HG03558 (cell line): ENCODE results near the gene AK6.
"Not testable (repeated sequence)": the region's sequence is repeated elsewhere in the genome, so short reads cannot be mapped to it uniquely, and the experiment has no call there.

ENCODE experiments used
- ATAC-seq: cut with Tn5 transposase; IDR thresholded peaks from one replicate; pipeline ENCODE4 v1.9.1; 2021; ENCODE audit warnings: moderate number of reproducible peaks; ENCODE audit not compliant: unreplicated experiment; ENCODE audit errors: extremely low read depth

Gene AK6

DNA sequence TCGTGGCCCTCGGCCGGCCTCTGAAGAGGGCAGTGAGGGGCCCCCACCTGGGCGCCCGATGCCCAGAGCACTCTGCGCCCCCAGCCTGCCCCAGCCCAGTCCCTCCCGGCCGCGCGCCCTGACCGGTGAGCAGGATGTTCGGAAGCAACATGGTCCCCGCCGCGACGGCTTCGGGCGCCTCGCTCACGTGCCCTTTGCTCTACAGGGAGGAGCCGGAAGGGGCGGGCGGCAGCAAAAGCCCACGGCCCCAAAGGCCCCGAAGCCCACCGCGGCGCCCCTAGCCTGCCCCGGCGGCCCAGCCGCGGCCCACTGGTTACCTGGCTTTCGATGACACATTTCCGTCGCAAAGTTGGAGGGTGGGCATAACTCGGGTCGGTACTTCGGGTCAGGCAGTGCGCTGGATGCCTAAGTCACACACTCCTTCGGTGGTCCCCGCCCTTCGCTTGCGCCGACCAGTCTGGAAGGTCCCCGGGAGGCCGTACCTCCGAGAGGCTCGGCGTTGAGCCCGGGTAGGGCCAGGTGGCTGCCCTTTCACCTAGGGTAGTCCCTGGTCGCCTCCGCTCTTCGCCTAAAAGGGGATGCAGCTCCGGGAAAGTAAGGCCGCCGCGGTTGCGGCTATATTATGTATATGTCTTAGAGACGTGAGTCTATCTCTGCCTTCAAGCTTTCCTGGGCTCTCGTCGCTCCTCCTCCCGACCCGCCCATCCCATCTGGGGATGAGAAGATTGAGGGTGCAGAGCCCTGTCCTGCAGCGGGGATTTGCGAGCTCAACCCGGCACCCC, at the start of gene AK6, which contains the start of the genes RAD17 and TAF9:
Gene AK6 (minus strand): TSS at position 181 of the 782 bp plus-strand sequence. CDS start 30 bp downstream, at position 151.
Gene RAD17 (plus strand): TSS at position 479 of the 782 bp plus-strand sequence. CDS start 2,391 bp downstream, outside the sequence.
Gene TAF9 (minus strand): TSS at position 181 of the 782 bp plus-strand sequence. CDS start 3,783 bp downstream, outside the sequence.
- peak; percentile 81 for ATAC-seq

DNA sequence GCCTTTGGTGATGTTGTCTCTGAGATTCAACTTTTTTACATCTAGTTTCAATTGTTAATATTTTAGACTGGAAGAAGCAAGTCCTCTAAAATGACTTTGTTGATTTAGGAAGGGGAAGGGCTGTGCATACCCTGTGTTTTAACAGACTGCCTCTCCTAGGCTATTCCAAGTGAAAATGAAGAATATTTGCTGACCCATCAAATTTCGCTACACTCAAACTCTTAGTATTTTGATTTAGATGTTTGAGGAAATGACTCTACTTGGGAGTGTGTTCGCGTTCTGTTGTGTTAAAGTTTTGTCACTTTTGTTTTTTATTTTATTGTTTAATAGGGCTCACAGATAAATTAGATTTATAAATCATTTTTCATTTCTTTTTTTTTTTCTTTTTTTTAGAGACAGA, 49.2 kb upstream of the AK6 start:
- no peak for ATAC-seq

DNA sequence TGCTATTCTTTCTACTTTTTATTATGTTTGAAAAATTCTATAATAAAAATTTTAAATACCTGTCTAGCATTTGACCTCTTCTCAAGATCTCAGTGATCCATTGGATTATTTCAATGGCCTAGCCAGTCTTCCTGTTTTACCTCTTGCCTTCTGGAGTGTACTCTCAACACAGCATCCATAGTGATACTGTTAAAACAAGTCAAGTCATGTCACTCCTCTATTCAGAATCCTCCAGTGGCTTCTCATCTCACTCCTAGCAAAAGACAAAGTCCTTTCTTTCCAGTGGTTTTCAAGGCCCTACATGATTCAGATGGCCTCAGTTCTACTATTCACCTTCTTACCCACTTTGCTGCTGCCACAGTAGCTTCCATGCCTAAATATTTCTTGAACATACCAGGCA, 47.4 kb upstream of the AK6 start:
- no peak for ATAC-seq

DNA sequence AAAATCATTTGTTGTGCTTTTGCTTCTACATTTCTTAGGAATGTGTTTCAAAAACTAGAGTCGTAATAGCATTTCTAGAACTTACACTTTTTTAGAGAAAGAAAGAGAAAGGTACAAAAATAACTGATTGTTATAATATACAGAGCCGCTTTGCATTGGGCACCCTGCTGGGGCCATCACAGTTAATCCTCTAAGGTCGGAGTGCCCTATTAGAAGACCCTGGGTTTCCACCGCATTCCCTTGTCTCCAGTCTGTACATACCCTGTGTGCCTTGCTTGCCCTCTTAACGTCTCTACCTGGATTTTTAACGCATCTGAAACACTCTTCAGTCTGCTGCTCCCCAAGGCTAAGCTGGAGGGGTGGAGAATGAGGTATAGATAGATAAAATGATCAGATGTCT, 46.9 kb upstream of the AK6 start:
- ATAC-seq, result no peak

DNA sequence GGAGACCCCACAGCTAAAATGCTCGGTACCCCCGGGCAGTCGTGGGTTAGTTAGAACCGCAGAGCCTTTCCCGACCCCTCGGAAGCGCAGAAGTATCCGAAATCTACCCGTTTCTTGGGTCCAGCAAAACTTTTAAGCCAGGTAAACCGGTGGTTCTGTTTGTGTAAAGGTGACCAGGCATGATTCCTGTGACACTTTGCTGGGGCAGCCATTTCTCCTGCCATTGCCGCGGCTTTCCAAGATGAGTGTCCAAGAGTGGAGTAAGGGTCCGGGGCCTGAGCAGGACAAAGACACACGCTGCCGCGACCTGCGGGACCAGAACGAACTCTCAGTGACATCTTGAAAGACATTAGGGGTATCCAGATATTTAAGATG, 46.3 kb upstream of the AK6 start:
- ATAC-seq, result no peak

DNA sequence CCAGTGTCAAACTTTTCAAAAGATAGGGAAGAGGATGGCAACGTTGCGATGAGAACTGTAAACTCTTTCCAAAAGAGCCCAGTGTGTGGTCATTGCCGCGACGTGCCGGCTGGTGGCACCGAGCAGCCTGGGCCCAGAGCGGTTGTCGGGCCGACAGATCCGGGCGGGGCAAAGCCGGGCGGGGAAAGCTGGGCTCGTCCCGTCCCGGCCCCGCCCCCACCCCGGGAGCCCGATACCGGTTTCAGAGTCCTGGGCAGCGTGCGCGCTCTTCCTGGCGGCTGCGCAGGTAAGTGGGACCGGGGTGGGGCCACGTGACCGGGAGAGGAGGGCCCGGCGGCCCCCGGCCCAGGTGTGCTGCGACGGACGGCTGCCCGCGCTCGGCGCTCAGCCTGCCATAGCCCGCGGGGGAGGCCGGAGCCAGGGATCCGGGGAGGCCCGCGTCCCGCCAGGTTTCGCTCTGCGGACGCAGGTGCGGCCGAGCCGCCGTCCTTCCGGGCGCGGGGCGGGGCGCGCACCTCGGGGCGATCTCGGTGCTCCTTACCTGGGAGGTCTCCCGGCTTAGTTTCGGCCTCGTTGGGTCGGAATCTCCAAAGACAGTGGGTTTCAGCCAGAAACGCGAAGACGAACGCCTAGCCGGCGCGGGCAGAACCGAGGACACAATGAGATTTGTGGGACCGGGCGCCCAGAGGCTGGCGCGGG, 45.7 kb upstream of the AK6 start, which contains the start of gene MARVELD2:
Gene MARVELD2 (plus strand): TSS at position 232 of the 699 bp plus-strand sequence. CDS start 4,270 bp downstream, outside the sequence.
- ATAC-seq, result no peak

DNA sequence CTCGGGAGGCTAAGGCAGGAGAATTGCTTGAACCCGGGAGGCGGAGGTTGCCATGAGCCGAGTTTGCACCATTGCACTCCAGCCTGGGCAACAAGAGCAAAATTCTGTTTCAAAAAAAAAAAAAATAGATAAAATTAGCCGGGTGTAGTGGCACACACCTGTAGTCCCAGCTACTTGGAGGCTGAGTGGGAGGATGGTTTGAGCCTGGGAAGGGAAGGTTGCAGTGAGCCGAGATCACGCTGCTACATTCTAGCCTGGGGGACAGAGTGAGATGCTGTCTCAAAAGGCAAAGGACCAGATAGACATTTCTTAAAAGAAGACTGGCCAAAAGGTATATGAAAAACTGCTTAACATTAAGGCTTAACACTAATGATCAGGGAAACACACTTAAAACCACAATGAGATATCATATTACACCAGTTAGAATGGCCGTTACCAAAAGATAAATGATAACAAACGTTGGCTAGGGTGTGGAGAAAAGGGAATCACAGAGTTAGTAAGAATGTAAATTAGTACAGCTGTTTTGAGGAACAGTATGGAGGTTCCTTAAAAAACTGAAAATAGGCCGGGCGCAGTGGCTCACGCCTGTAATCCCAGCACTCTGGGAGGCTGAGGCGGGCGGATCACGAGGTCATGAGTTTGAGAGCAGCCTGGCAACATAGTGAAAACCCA, 35.5 kb upstream of the AK6 start:
- no peak for ATAC-seq

DNA sequence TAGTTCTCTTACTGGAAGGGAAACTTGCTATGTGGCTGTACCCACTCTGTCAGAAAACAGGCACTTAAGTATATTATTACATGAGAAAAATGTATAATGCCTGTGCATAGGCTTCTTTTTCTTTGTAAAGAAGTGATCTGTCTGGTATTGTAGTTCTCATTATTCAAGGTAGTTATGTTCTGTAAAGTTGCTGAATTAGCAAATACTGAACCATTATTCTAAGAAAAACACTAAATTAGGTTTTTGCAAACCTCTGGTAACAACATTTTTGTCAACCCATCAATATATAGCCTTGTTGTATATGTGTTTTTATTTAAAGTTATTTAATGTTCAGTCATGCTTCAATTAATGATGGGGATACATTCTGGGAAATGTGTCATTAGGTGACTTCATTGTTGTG, 9.1 kb upstream of the AK6 start:
- no peak for ATAC-seq

DNA sequence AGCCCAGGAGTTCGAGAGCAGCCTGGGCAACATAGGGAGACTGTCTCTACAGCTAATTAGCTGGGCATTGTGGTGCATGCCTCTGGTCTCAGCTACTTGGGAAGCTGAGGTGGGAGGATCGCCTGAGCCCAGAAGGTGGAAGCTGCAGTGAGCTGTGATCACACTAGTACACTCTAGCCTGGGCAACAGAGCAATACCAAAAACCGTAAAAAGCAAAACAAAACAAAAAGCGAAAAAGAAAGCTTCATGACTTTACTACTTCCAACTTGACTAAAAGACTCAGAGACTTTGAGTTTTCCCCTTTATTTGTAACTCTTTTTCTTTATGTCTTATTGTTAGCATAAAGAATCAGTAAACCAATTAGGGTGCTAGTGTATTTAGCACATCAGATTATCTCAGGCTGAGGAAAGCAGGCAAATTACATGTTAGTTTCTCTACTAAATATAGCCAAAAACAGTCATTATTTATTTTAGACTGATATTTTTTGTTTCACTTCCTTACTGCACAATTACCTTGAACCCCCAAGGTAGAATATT, 5.7 kb upstream of the AK6 start:
- peak; percentile 39 for ATAC-seq

DNA sequence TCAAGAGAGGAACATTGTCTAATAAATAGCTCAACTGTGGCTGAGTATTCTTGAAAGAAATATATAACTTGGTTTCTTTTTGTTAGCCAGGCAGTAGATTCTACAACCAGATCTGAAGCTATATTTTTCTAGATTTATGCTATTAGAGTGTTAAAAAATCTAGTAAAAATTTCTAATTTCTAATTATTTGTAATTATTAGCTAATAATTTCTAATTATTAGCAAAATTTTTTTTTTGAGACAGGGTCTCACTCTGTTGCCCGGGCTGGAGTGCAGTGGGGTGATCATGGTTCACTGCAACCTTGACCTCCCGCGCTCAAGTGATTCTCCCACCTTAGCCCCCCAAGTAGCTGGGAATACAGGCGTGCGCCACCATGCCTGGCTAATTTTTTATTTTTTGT, 3.1 kb upstream of the AK6 start:
- no peak for ATAC-seq

DNA sequence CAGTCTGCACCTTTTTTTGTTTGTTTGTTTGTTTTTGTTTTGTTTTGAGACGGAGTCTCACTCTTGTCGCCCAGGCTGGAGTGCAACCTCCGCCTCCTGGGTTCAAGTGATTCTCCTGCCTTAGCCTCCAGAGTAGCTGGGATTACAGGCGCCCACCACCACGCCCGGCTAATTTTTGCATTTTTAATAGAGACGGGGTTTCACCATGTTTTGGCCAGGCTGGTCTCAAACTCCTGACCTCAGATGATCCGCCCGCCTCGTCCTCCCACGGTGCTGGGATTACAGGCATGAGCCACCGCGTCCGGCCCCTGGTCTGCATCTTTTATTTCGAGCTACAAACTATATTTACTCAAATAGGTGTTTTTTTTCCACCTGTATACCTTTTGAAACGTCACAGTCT, 1.0 kb upstream of the AK6 start:
- not testable (repeated sequence) for ATAC-seq

DNA sequence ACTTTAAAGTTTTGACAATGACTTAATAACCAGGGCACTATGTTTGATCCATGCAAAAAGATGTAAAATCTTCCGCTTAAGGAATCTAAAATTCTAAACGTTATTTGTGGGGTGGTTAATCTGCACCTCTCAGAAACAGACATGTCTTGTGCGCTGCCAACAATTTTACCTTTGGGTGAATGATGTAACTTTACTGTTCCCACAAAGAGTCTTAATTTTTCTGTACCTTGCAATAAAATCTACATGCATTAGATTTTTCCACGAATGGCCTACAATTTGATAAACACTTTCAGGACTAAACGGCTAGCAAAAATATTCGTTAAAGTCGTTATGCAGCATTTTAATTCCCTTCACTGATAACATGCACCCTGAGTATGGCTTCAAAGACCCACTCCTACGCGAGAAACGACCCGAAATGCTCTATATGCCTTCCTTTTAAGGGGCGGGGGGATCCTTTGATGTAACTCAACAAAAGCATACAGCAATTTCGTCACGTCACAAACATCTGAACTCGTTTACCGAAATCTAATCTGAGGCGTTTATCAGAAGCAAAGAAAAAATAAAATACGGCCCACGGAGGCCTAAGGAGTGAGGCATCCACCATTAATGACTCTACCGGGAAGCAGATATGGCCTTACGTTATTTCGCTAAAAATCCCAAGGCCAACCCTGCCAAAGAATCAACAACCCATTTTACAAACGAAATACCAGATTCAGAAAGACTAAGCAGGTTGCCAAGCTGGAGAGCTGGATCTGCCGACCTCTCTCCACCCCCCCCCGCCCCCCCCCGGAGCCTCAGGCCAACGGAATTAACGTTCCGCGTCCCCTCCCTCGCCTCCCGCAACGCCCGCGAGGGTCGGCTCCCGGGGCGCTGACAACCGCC, 621 bp downstream of the AK6 start:
- peak; percentile 5 for ATAC-seq

DNA sequence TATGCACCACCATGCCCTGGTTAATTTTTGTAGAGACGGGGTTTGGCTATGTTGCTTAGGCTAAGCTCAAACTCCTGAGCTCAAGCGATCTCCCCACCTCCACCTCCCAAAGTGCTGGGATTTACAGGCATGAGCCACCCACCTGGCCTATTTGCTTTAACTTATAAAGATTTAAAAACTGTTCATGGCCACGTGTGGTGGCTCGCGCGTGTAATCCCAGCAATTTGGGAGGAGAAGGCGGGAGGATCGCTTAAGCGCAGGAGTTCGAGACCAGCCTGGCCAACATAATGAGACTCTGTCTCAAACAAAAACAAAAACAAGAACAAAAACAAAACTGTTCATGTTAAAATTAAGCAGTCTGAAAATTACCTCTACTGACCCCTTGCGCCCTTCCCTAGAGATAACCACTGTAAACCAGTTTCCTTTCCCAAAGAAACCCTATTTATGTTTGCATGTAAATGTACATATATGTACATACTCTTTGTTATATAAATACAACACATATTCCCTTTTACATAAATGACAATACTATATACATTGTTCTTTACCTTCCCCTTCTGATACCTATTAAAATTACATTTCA, 1.5 kb downstream of the AK6 start:
- ATAC-seq, result no peak

DNA sequence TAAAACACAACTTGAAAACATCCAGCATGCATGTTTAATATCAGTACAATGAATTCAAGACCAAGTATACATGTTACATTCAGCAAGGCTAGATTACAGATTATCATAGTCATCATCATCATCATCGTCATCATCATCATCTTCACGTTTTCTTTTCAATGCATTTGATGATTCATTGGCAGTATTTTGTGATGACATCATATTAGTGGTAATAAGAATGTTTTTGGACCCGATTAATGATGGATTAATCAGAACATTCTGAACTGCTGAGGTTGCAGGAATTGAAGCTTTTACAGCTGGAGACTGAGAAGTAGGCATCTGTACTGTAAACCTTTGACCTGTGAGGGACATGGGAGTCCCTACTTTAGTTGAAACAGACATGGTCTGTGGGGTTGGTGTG, 4.5 kb downstream of the AK6 start:
- ATAC-seq, result no peak

DNA sequence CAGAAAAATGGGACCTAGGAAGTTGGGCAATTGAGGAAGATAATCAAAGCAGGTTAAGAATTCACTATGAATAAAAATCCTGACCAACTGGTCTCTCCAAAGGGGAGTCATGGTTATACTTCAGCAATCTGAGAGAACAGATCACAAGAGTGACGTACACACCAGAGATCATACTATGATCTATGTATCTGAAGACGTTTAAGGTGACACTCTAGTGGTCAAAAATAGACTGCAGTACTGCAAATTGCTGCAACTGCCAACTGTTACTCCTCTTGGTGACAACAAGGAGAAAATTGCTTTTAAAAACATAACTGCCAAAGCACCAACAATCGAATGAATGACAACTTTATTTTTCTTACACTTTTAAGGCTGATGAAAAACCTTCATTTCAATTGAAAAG, 4.9 kb downstream of the AK6 start:
- ATAC-seq, result no peak

DNA sequence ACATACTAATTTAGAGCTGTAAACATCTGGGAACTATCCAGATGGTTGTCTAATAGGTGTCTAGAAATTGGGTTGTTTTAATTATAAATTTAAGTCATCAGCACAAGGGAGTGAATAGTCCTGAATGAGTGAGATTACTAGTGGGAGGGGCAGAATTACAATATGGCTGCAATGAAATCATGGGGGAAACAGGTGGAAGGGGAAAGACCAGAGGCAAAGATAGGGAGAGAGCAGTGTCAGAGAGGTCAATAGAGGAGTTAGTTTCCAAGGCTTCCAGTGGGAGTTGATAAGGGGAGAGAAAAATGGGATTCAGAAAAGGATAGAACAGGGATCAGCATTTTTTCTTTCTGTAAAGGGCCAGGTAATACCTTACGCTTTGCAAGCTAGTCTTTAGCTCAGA, 8.9 kb downstream of the AK6 start:
- no peak for ATAC-seq

DNA sequence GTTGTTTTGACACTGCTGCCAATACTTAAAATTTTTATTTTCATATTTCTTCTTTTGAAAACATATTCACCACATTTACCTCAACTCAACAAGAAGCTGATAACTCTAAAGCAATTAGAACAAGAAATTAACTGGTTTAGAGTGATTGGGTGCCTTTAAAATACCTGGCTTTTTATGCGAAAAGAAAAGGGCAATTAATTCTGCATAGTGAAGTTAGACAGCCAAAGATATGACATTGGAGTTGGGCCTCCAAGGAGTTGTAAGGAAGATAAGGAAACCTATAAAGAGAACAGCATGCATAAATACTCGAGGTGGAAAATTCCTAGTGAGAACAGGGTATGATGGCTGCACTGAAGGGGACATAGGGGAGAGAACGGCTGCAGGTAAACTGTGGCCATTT, 9.6 kb downstream of the AK6 start:
- no peak for ATAC-seq

DNA sequence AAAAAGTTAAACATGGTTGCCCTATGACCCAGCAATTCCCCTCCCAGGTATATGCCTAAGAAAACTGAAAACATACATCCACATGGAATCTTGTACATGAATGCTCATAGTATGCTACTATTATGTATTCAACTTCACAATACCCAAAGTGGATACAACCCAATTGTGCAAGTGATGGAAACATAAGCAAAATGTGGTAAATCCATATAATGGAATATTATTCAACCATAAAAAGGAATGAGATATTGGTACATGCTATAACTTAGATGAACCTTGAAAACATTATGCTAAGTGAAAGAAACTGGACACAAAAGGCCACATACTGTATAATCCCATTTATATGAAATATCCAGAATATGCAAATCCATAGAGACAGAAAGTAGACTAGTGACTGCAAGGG, 18.7 kb downstream of the AK6 start:
- no peak for ATAC-seq

DNA sequence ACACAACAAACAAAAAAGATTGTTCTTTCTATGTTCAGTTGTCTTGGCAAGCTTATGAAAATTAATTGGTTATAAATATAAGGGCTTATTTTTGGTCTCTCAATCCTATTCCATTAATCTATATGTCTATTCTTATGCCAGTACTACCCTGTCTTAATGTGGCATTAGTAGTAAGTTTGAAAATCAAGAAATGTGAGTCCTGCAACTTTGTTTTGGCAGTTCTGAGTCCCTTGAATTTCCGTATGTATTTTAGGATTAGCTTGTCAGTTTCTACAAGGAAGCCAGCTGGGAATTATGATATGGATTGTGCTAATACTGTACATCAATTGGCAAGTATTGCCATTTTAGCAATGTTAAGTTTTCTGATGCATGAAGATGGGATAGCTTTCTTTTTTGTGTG, 26.2 kb downstream of the AK6 start:
- ATAC-seq, result no peak
